OCI-LY1 (cell line): Measurements from ENCODE around the gene RLN3.

Experiments
- H2AFZ ChIP-seq: fragments of 200-600 bp; sonication (generic), shearing (Covaris generic); 2 replicates; pipeline ENCODE4 v1.6.0; 2014; ENCODE audit warnings: antibody characterized with exemption, mild to moderate bottlenecking, low read length
- H3F3A ChIP-seq: fragments of 200-600 bp; sonication (generic), shearing (Covaris generic); 2 replicates; pipeline ENCODE4 v1.6.0; 2014; ENCODE audit warnings: mild to moderate bottlenecking, antibody characterized with exemption, low read length, moderate library complexity; ENCODE audit not compliant: insufficient read depth
- H3K27ac ChIP-seq: fragments of 200-600 bp; sonication (generic); 2 replicates; pipeline ENCODE4 v1.5.1; 2014; ENCODE audit warnings: low read length, mixed run types, mild to moderate bottlenecking, low read depth; ENCODE audit not compliant: poor library complexity, severe bottlenecking
- H3K27me3 ChIP-seq: fragments of 200-600 bp; sonication (generic); 2 replicates; pipeline ENCODE4 v1.6.0; 2014; ENCODE audit warnings: antibody characterized with exemption, mild to moderate bottlenecking, low read length, moderate library complexity; ENCODE audit not compliant: insufficient read depth
- H3K36me3 ChIP-seq: fragments of 200-600 bp; sonication (generic); 2 replicates; pipeline ENCODE4 v1.6.1; 2014; ENCODE audit warnings: mild to moderate bottlenecking, antibody characterized with exemption, low read length, moderate library complexity, mixed read lengths; ENCODE audit not compliant: insufficient read depth
- H3K4me1 ChIP-seq: fragments of 200-600 bp; sonication (generic); 2 replicates; pipeline ENCODE4 v1.5.1; 2014; ENCODE audit warnings: mild to moderate bottlenecking, low read length, moderate library complexity; ENCODE audit not compliant: insufficient read depth, severe bottlenecking
- H3K4me2 ChIP-seq: fragments of 200-600 bp; sonication (generic), shearing (Covaris generic); 2 replicates; pipeline ENCODE4 v1.6.1; 2014; ENCODE audit warnings: low read length
- H3K4me3 ChIP-seq: fragments of 200-600 bp; sonication (generic); 2 replicates; pipeline ENCODE4 v1.5.1; 2014; ENCODE audit warnings: low read length, low read depth, mild to moderate bottlenecking, mixed read lengths; ENCODE audit not compliant: poor library complexity, severe bottlenecking
- H3K79me2 ChIP-seq: fragments of 200-600 bp; shearing (Covaris generic); 2 replicates; pipeline ENCODE4 v1.6.1; 2016; ENCODE audit warnings: mixed run types, low read length, mixed read lengths; ENCODE audit not compliant: insufficient read depth
- H3K9ac ChIP-seq: fragments of 200-600 bp; sonication (generic), shearing (Covaris generic); 2 replicates; pipeline ENCODE4 v1.6.1; 2014; ENCODE audit warnings: mild to moderate bottlenecking, low read length, mixed read lengths
- H3K9me2 ChIP-seq: fragments of 200-600 bp; sonication (generic), shearing (Covaris generic); 2 replicates; pipeline ENCODE4 v1.6.1; 2014; ENCODE audit warnings: low read depth, mild to moderate bottlenecking, low read length, mixed read lengths
- H3K9me3 ChIP-seq: fragments of 200-600 bp; shearing (Covaris generic); 2 replicates; pipeline ENCODE4 v1.6.1; 2014; ENCODE audit warnings: low read length, mixed read lengths
- H4K20me1 ChIP-seq: fragments of 200-600 bp; sonication (generic), shearing (Covaris generic); 2 replicates; pipeline ENCODE4 v1.6.0; 2016; ENCODE audit warnings: mild to moderate bottlenecking, low read length; ENCODE audit not compliant: insufficient read depth
- EZH2 ChIP-seq: fragments of 200-600 bp; sonication (generic), shearing (Covaris generic); IDR thresholded peaks from 2 replicates; pipeline ENCODE4 v1.8.0; 2017; ENCODE audit warnings: borderline replicate concordance, mixed run types, mild to moderate bottlenecking, antibody characterized with exemption, low read length, moderate library complexity, mixed read lengths
- TF ChIP-seq, protein P1 (sequence below): fragments of 200-600 bp; sonication (generic), shearing (Covaris generic); IDR thresholded peaks from 2 replicates; pipeline ENCODE4 v1.5.1; 2017; ENCODE audit warnings: mild to moderate bottlenecking, antibody characterized with exemption, low read length, moderate library complexity, mixed read lengths

Gene RLN3

DNA sequence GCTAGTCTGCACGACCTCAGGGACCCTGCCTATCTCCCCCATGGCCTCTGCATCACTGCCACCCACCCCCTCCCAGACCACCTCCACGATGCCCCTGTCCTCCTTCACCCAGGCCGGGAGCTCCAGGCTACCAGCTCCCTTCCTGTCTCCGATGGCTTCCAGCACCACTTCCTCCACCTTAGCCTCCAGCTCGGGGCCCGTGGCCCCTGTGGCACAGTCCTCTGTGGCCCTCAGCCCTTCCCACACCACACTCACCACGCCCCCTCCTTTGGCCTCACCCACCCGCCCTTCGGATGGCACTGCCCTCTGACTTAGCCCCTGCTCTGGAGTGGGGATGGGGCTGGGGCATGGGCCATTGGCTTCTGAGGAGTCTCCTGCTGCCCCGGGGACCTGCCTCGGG lies 26.8 kb downstream of the RLN3 start:
- H3K4me1 ChIP-seq: no peaks in the 10 kb centered on the region
- H3K4me2 ChIP-seq: no peak overlapping the region
- no peaks in the 10 kb centered on the region for H3K79me2 ChIP-seq
- no peak overlapping the region for H3K9ac ChIP-seq
- H3F3A ChIP-seq: no peaks in the 10 kb centered on the region
- no peak overlapping the region for H3K4me3 ChIP-seq
- TF ChIP-seq EZH2: no peak
- TF ChIP-seq, protein P1, sequence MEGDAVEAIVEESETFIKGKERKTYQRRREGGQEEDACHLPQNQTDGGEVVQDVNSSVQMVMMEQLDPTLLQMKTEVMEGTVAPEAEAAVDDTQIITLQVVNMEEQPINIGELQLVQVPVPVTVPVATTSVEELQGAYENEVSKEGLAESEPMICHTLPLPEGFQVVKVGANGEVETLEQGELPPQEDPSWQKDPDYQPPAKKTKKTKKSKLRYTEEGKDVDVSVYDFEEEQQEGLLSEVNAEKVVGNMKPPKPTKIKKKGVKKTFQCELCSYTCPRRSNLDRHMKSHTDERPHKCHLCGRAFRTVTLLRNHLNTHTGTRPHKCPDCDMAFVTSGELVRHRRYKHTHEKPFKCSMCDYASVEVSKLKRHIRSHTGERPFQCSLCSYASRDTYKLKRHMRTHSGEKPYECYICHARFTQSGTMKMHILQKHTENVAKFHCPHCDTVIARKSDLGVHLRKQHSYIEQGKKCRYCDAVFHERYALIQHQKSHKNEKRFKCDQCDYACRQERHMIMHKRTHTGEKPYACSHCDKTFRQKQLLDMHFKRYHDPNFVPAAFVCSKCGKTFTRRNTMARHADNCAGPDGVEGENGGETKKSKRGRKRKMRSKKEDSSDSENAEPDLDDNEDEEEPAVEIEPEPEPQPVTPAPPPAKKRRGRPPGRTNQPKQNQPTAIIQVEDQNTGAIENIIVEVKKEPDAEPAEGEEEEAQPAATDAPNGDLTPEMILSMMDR: no peak
- no peaks in the 10 kb centered on the region for H3K36me3 ChIP-seq
- H3K9me3 ChIP-seq: no peaks in the 10 kb centered on the region
- no peak overlapping the region for H2AFZ ChIP-seq
- no peaks in the 10 kb centered on the region for H3K9me2 ChIP-seq
- no peak overlapping the region for H3K27ac ChIP-seq
- no peaks in the 10 kb centered on the region for H4K20me1 ChIP-seq
- H3K27me3 ChIP-seq: peaks cover 5% of the 10 kb centered on the region; the same call in 1 of the 2 replicates

DNA sequence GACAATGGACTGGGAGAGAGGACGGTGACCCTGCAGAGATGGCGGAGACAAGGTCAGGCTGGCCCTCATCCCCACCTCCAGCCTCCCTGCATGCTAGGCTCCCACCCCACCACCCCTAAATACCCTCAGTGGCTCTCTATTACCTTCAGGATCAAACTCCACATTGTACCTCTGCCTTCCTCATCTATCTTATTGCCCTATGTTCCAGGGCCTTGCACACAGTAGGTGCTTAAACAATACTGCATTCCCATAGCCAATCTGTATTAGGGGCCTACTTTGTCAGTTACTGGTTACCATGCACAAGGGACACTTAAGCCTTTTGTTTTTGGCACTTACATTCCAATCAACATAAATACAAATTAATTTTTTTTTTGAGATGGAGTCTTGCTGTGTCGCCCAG lies 27.4 kb downstream of the RLN3 start:
- no peak overlapping the region for H3K4me3 ChIP-seq

DNA sequence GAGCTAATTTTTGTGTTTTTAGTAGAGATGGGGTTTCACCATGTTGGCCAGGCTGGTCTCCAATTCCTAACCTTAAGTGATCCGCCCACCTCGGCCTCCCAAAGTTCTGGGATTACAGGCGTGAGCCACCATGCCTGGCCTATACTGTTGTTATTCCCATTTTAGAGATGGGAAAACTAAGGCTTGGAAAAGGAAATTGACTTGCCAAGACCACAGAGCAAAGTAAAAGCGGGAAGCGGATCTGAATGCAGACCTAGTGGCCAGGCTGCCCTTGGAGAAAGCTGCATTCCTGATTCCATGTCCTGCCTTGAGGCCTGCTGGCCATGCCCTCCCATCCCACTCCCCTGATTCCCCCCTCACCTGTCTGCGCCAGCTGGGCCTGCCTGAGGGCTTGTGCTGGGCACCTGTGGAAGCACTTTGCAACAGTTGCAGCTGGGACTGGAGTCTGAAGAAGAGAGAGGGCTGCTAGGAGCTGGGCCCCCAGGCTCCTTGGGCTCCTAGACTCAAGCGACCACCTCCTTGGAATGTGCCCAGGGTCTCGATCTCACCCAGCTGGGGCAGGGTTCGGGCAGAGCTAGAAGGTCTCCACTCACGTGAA lies 28.2 kb downstream of the RLN3 start:
- Histone ChIP-seq H3K4me3 (no peak overlapping the region), H2AFZ (no peak overlapping the region), H3K4me2 (no peak overlapping the region), H3K36me3 (no peaks in the 10 kb centered on the region), H3K4me1 (no peaks in the 10 kb centered on the region), H3K9ac (no peak overlapping the region), H3K9me2 (no peaks in the 10 kb centered on the region), H3F3A (no peaks in the 10 kb centered on the region), H3K9me3 (no peaks in the 10 kb centered on the region), H3K27ac (no peak overlapping the region), H3K79me2 (no peaks in the 10 kb centered on the region), H4K20me1 (no peaks in the 10 kb centered on the region), H3K27me3 (peaks cover 5% of the 10 kb centered on the region; the same call in 1 of the 2 replicates)
- TF ChIP-seq EZH2: no peak
- TF ChIP-seq, protein P1: no peak

More for the DNA sequence above, 27.4 kb downstream of the RLN3 start:
- Histone ChIP-seq H3K27me3 (peaks cover 5% of the 10 kb centered on the region; the same call in 1 of the 2 replicates), H3F3A (no peaks in the 10 kb centered on the region), H3K79me2 (no peaks in the 10 kb centered on the region), H3K9me2 (no peaks in the 10 kb centered on the region), H3K36me3 (no peaks in the 10 kb centered on the region), H3K9me3 (no peaks in the 10 kb centered on the region), H4K20me1 (no peaks in the 10 kb centered on the region), H2AFZ (no peak overlapping the region), H3K27ac (no peak overlapping the region), H3K4me1 (no peaks in the 10 kb centered on the region), H3K9ac (no peak overlapping the region), H3K4me2 (no peak overlapping the region)
- no peak for TF ChIP-seq EZH2
- TF ChIP-seq, protein P1: no peak
